ENCODE data around the gene ZNF600.
"Not testable (repeated sequence)": the region's sequence is repeated elsewhere in the genome, so short reads cannot be mapped to it uniquely, and the experiment has no call there.

The ZNF600 gene

GRCh38 chr19:52789440-52789839 is 2.8 kb upstream of the ZNF600 start:
- no peak for DNase-seq (ENCODE audit: low read depth, low spot score)
- CTCF ChIA-PET = no interaction called here
- no peak for TF ChIP-seq CTCF (IDR thresholded peaks at IDR 0.05; ENCODE audit: insufficient read depth, low read length, missing control alignments)
- POLR2A ChIA-PET = no interaction called here
- H3K4me3 ChIP-seq (ENCODE audit: low read depth, low read length) = no peak overlapping the region

- H3K4me3 ChIP-seq (ENCODE audit: low read depth, low read length) = peak overlapping the region; percentile 67
- DNase-seq (ENCODE audit: low read depth, low spot score) = no peak
- ChIA-PET POLR2A (no interaction called here), CTCF (interaction anchor here (0.7 kb wide), 1 partner anchor 9 kb away, joined by 3 read pairs; no protein-coding TSS in a partner anchor)
- TF ChIP-seq CTCF (IDR thresholded peaks at IDR 0.05; ENCODE audit: insufficient read depth, low read length, missing control alignments) = no peak
Observed at GRCh38 chr19:52786078-52786463, 520 bp downstream of the ZNF600 start.

GRCh38 chr19:52785506-52785905 is 1.1 kb downstream of the ZNF600 start:
- CTCF ChIA-PET = no interaction called here
- no peak overlapping the region for H3K4me3 ChIP-seq (ENCODE audit: low read depth, low read length)
- POLR2A ChIA-PET = no interaction called here
- no peak for DNase-seq (ENCODE audit: low read depth, low spot score)
- no peak for TF ChIP-seq CTCF (IDR thresholded peaks at IDR 0.05; ENCODE audit: insufficient read depth, low read length, missing control alignments)

- DNase-seq (ENCODE audit: low read depth, low spot score); H3K4me3 ChIP-seq (ENCODE audit: low read depth, low read length); CTCF ChIA-PET; POLR2A ChIA-PET: not testable (repeated sequence)
Observed at GRCh38 chr19:52782864-52783263, 3.7 kb downstream of the ZNF600 start.

GRCh38 chr19:52778811-52779210 is 7.8 kb downstream of the ZNF600 start:
- ChIA-PET CTCF (no interaction called here), POLR2A (no interaction called here)
- no peak for TF ChIP-seq CTCF (IDR thresholded peaks at IDR 0.05; ENCODE audit: insufficient read depth, low read length, missing control alignments)
- DNase-seq (ENCODE audit: low read depth, low spot score) = no peak
- H3K4me3 ChIP-seq (ENCODE audit: low read depth, low read length) = no peak overlapping the region

GRCh38 chr19:52756447-52756846 is 30.1 kb downstream of the ZNF600 start:
- CTCF ChIA-PET; POLR2A ChIA-PET; H3K4me3 ChIP-seq (ENCODE audit: low read depth, low read length); DNase-seq (ENCODE audit: low read depth, low spot score): not testable (repeated sequence)

GRCh38 chr19:52749780-52750179 is 36.8 kb downstream of the ZNF600 start:
- TF ChIP-seq CTCF (IDR thresholded peaks at IDR 0.05; ENCODE audit: insufficient read depth, low read length, missing control alignments) = no peak
- no peak overlapping the region for H3K4me3 ChIP-seq (ENCODE audit: low read depth, low read length)
- POLR2A ChIA-PET = no interaction called here
- DNase-seq (ENCODE audit: low read depth, low spot score) = no peak
- CTCF ChIA-PET = interaction anchor here (1.2 kb wide), 1 partner anchor 501 kb away, joined by 4 read pairs; no protein-coding TSS in a partner anchor
